ENCODE results near the gene PACS2. TPM values are rescaled to one million over a fixed set of nuclear protein-coding genes. Genes with fewer than 3 reads are reported as not detected.
"Not testable (repeated sequence)": the region's sequence is repeated elsewhere in the genome, so short reads cannot be mapped to it uniquely, and the experiment has no call there.

PACS2 gene
- polyA plus RNA-seq, 1 donor from 2014 or later = 3.8 TPM

DNA sequence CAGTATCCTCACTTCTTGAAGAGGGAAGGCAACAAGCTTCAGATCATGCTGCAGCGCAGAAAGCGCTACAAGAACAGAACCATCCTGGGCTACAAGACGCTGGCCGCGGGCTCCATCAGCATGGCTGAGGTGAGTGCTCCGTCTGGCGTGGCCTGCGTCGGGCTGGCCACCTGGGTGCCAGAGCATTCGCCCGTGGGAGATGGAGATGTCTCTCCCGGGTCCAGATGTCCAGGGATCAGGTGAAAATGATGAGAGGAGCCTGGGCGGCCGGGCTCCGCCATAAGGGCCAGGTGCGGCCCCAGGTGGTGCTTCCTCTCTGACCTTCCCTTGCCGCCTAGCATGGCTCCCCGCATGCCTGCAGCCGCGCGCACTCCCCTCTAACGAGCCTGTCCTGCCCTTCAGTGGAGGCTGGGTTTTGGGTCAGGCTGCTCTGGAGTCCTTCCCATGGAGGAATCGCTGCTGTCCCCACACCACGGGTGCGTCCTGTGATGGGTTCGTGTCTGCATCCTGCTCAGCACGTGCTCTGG lies 40.6 kb downstream of the PACS2 start:
- H3K9me3 Mint-ChIP-seq = no peaks in the 10 kb centered on the region
- no peak overlapping the region for H3K4me3 Mint-ChIP-seq
- H3K27me3 Mint-ChIP-seq = no peaks in the 10 kb centered on the region
- no peaks in the 10 kb centered on the region for H3K36me3 Mint-ChIP-seq
- H3K27ac Mint-ChIP-seq = peak overlapping the region in 2 of 3 donors; percentile 46 to 54
- peaks cover 3 to 4% (median 4%) of the 10 kb centered on the region in 3 donors for H3K4me1 Mint-ChIP-seq

GRCh38 chr14:105355850-105356604 lies 41.5 kb downstream of the PACS2 start:
- Mint-ChIP-seq H3K27me3 (no peaks in the 10 kb centered on the region), H3K27ac (peak overlapping the region in 1 of 3 donors; percentile 54), H3K4me3 (no peak overlapping the region), H3K4me1 (peaks cover 3 to 4% (median 4%) of the 10 kb centered on the region in 3 donors), H3K36me3 (no peaks in the 10 kb centered on the region), H3K9me3 (no peaks in the 10 kb centered on the region)

DNA sequence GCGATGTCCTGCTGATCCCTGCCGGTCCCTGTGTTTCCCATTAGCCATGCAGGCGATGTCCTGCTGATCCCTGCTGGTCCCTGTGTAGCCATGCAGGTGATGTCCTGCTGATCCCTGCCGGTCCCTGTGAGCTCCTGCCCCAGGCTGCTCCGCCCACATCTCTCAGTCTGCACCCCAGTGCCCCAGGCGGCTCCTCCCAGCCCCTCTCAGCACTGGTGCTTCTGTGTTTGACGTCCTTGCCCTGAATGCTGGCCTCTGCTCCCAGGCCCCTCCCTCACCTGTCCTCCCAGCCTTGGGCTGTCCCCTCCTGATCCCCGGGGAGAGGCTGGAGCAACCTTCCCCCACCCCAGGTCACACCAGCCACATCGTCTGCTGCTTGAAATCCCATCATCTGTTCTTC lies 42.4 kb downstream of the PACS2 start:
- H3K27ac Mint-ChIP-seq = peak overlapping the region in 1 of 3 donors; percentile 50
- H3K36me3 Mint-ChIP-seq = no peaks in the 10 kb centered on the region
- H3K27me3 Mint-ChIP-seq = no peaks in the 10 kb centered on the region
- peaks cover 3 to 4% (median 3%) of the 10 kb centered on the region in 3 donors for H3K4me1 Mint-ChIP-seq
- H3K4me3 Mint-ChIP-seq = no peak overlapping the region
- no peaks in the 10 kb centered on the region for H3K9me3 Mint-ChIP-seq

GRCh38 chr14:105357626-105358025 lies 43.1 kb downstream of the PACS2 start:
- H3K4me3 Mint-ChIP-seq = no peak overlapping the region
- no peaks in the 10 kb centered on the region for H3K36me3 Mint-ChIP-seq
- H3K27me3 Mint-ChIP-seq = no peaks in the 10 kb centered on the region
- peaks cover 0 to 2% (median 0%) of the 10 kb centered on the region in 3 donors for H3K4me1 Mint-ChIP-seq
- H3K9me3 Mint-ChIP-seq = no peaks in the 10 kb centered on the region
- peak overlapping the region in 1 of 3 donors; percentile 50 for H3K27ac Mint-ChIP-seq

GRCh38 chr14:105358140-105358846 lies 43.7 kb downstream of the PACS2 start:
- Mint-ChIP-seq H3K4me3 (no peak overlapping the region), H3K27me3 (no peaks in the 10 kb centered on the region), H3K27ac (no peak overlapping the region), H3K9me3 (no peaks in the 10 kb centered on the region), H3K36me3 (no peaks in the 10 kb centered on the region), H3K4me1 (peaks cover under 1% of the 10 kb centered on the region in 3 donors)

DNA sequence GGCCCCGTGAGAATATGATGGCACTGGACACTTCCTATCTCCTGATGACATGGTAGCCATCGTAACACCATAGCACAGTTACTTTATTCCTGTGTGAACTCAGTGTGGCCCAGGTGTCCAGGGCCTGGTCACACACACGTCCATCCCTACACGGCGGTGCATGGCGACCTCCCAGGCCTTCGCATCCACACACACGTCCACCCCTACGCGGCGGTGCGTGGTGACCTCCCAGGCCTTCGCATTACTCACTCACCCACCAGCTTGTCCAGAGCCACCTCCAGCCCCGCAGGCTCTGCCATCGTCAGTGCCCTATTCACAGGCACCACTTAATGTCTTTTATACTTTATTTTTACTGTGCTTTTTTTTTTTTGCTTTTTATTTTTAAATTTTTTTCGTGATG lies 44.4 kb downstream of the PACS2 start:
- no peaks in the 10 kb centered on the region for H3K27me3 Mint-ChIP-seq
- H3K27ac Mint-ChIP-seq = no peak overlapping the region
- no peaks in the 10 kb centered on the region for H3K9me3 Mint-ChIP-seq
- no peak overlapping the region for H3K4me3 Mint-ChIP-seq
- peaks cover 0 to 7% (median 6%) of the 10 kb centered on the region in 3 donors for H3K4me1 Mint-ChIP-seq
- H3K36me3 Mint-ChIP-seq = no peaks in the 10 kb centered on the region

- H3K4me3 Mint-ChIP-seq, H3K9me3 Mint-ChIP-seq, H3K36me3 Mint-ChIP-seq, H3K27ac Mint-ChIP-seq, H3K4me1 Mint-ChIP-seq, H3K27me3 Mint-ChIP-seq: not testable (repeated sequence)
Observed at GRCh38 chr14:105361412-105361811, 46.9 kb downstream of the PACS2 start.

GRCh38 chr14:105363847-105364708 lies 49.5 kb downstream of the PACS2 start:
- no peaks in the 10 kb centered on the region for H3K9me3 Mint-ChIP-seq
- H3K4me3 Mint-ChIP-seq = peak overlapping the region; percentile 19 to 72 (median 53)
- no peaks in the 10 kb centered on the region for H3K27me3 Mint-ChIP-seq
- peaks cover 0 to 8% (median 7%) of the 10 kb centered on the region in 3 donors for H3K4me1 Mint-ChIP-seq
- no peaks in the 10 kb centered on the region for H3K36me3 Mint-ChIP-seq
- peak overlapping the region in 2 of 3 donors; percentile 48 to 59 for H3K27ac Mint-ChIP-seq

DNA sequence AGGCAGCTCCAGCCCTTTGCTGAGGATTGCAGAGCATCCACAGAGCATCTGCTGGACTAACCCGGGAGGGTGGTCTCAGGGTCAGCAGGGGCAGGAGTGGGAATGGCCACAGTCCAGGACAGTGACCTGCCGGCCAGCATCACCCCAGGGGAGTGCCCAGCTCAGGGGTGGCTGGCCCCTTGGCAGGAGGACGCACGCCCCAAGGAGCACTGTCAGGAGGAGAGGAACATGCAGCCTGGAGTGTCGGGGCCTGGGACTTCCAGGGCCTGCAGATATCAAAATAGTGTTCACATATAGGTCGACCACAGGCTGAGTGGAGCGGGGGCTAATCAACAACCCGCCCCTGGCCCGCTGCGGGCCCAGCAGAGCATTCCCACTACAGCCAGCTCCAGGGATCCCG lies 50.6 kb downstream of the PACS2 start:
- Mint-ChIP-seq H3K4me3 (no peak overlapping the region), H3K27me3 (no peaks in the 10 kb centered on the region), H3K4me1 (peaks cover 0 to 8% (median 7%) of the 10 kb centered on the region in 3 donors), H3K36me3 (no peaks in the 10 kb centered on the region), H3K9me3 (no peaks in the 10 kb centered on the region), H3K27ac (no peak overlapping the region)

DNA sequence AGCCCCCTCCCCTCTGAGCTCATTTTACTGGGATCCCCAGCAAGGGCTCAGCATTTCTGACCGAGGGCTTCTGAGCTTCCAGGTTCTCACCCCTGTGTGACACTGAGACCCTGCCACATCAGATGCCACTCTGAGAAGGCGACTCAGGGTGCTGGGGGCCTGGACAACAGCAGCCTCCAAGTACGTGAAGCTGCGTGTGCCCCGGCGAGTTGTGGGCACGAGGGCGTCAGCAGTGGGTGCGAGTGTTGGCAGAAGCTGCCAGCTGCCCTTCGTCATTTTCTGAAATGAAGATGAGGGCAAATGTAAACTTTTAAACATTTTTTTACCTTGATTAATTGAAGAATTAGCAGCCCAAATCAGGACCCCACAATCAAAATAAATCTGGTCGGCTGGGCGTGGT lies 51.1 kb downstream of the PACS2 start:
- Mint-ChIP-seq H3K36me3 (no peaks in the 10 kb centered on the region), H3K4me1 (peaks cover 0 to 8% (median 8%) of the 10 kb centered on the region in 3 donors), H3K4me3 (no peak overlapping the region), H3K27ac (no peak overlapping the region), H3K27me3 (no peaks in the 10 kb centered on the region), H3K9me3 (no peaks in the 10 kb centered on the region)

DNA sequence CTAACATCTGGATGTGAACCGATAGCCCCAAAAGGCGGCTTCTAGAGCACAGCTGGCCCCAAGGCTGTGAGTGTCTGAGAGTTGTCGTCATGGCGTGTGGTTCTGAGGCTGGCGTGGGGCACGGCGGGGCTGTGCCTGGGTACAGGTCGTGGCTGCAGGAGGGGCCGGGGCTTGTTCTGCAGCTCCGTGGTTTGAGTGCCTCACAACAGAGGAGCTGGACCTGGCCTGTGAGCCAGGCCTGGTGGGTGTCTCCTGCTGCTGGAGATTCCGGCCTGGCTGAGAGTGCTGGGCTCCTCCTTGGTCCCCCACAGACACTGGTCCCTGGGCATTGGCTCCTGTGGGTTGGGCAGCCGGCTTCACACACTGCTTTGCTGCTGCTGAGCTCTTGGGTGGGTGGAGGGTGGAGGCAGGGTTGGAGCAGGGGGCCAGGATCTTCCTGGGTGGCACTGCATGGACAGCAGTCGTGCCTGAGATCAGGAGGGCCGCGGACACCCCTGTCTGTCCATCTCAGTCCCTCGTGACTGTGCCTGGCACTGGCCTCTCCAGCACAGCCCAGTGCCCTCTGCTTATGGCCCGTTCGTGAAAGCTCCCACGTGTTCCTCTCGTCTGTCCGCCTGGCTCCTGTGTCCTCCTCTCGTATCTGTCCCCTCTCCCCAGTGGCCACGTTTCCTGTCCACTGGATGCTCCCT lies 52.0 kb downstream of the PACS2 start:
- peaks cover 1% of the 10 kb centered on the region for H3K27me3 Mint-ChIP-seq
- peak overlapping the region in 1 of 3 donors; percentile 43 for H3K27ac Mint-ChIP-seq
- H3K4me1 Mint-ChIP-seq = peaks cover 0 to 11% (median 8%) of the 10 kb centered on the region in 3 donors
- H3K9me3 Mint-ChIP-seq = no peaks in the 10 kb centered on the region
- H3K4me3 Mint-ChIP-seq = peak overlapping the region in 1 of 4 donors; percentile 46
- no peaks in the 10 kb centered on the region for H3K36me3 Mint-ChIP-seq

- peak overlapping the region in 1 of 3 donors; percentile 43 for H3K27ac Mint-ChIP-seq
Observed at GRCh38 chr14:105367116-105368031, 52.8 kb downstream of the PACS2 start.

GRCh38 chr14:105368032-105368417 lies 53.5 kb downstream of the PACS2 start:
- Mint-ChIP-seq H3K27me3 (peaks cover 1% of the 10 kb centered on the region), H3K4me3 (no peak overlapping the region), H3K9me3 (no peaks in the 10 kb centered on the region), H3K36me3 (no peaks in the 10 kb centered on the region), H3K4me1 (peaks cover 0 to 11% (median 8%) of the 10 kb centered on the region in 3 donors), H3K27ac (no peak overlapping the region)

More at GRCh38 chr14:105367116-105368031, 52.8 kb downstream of the PACS2 start:
- H3K36me3 Mint-ChIP-seq = no peaks in the 10 kb centered on the region
- peak overlapping the region in 1 of 4 donors; percentile 46 for H3K4me3 Mint-ChIP-seq
- peaks cover 1% of the 10 kb centered on the region for H3K27me3 Mint-ChIP-seq
- peaks cover 0 to 11% (median 8%) of the 10 kb centered on the region in 3 donors for H3K4me1 Mint-ChIP-seq
- no peaks in the 10 kb centered on the region for H3K9me3 Mint-ChIP-seq

All from IgD-negative memory B cell (primary cell).